HG03520 (cell line): ENCODE measurements around the gene CACHD1.
"Not testable (repeated sequence)": the region's sequence is repeated elsewhere in the genome, so short reads cannot be mapped to it uniquely, and the experiment has no call there.

Experiments used
- ATAC-seq: cut with Tn5 transposase; IDR thresholded peaks from one replicate; pipeline ENCODE4 v1.9.1; 2021; ENCODE audit warnings: mild to moderate bottlenecking, moderate library complexity; ENCODE audit not compliant: unreplicated experiment

Gene CACHD1

GRCh38 chr1:64686828-64687724, 217.1 kb downstream of the CACHD1 start:
- peak; percentile 84 for ATAC-seq

- ATAC-seq, result no peak
These were observed 217.9 kb downstream of the CACHD1 start for GRCh38 chr1:64687725-64688327.

- no peak for ATAC-seq
These were observed 221.7 kb downstream of the CACHD1 start for GRCh38 chr1:64691626-64692025.

GRCh38 chr1:64692911-64693310, 223.0 kb downstream of the CACHD1 start:
- ATAC-seq, result no peak

GRCh38 chr1:64693406-64693805, 223.5 kb downstream of the CACHD1 start:
- ATAC-seq, result no peak

GRCh38 chr1:64696879-64697278, 226.9 kb downstream of the CACHD1 start:
- no peak for ATAC-seq

GRCh38 chr1:64699327-64699726, 229.4 kb downstream of the CACHD1 start:
- no peak for ATAC-seq

- ATAC-seq, result no peak
These were observed 231.1 kb downstream of the CACHD1 start for GRCh38 chr1:64701071-64701470.

GRCh38 chr1:64701886-64702285, 232.0 kb downstream of the CACHD1 start:
- ATAC-seq, result no peak

GRCh38 chr1:64702670-64703069, 232.7 kb downstream of the CACHD1 start:
- ATAC-seq, result not testable (repeated sequence)

- no peak for ATAC-seq
These were observed 233.7 kb downstream of the CACHD1 start for GRCh38 chr1:64703600-64703999.

- no peak for ATAC-seq
These were observed 235.7 kb downstream of the CACHD1 start for GRCh38 chr1:64705591-64705990.

GRCh38 chr1:64711266-64711665, 241.3 kb downstream of the CACHD1 start:
- no peak for ATAC-seq

- no peak for ATAC-seq
These were observed 242.1 kb downstream of the CACHD1 start for GRCh38 chr1:64712049-64712448.

GRCh38 chr1:64715186-64715585, 245.3 kb downstream of the CACHD1 start:
- ATAC-seq, result no peak

GRCh38 chr1:64721135-64721534, 251.2 kb downstream of the CACHD1 start:
- no peak for ATAC-seq

- ATAC-seq, result no peak
These were observed 251.7 kb downstream of the CACHD1 start for GRCh38 chr1:64721576-64722145.

GRCh38 chr1:64727861-64728260, 257.9 kb downstream of the CACHD1 start:
- no peak for ATAC-seq

- ATAC-seq, result no peak
These were observed 263.8 kb downstream of the CACHD1 start for GRCh38 chr1:64733581-64734286.

GRCh38 chr1:64734287-64734652, 264.3 kb downstream of the CACHD1 start:
- no peak for ATAC-seq

GRCh38 chr1:64740687-64741086, 270.8 kb downstream of the CACHD1 start:
- not testable (repeated sequence) for ATAC-seq
